ENCODE data around the gene SCN5A.
"Not testable (repeated sequence)": the region's sequence is repeated elsewhere in the genome, so short reads cannot be mapped to it uniquely, and the experiment has no call there.

The SCN5A gene

DNA sequence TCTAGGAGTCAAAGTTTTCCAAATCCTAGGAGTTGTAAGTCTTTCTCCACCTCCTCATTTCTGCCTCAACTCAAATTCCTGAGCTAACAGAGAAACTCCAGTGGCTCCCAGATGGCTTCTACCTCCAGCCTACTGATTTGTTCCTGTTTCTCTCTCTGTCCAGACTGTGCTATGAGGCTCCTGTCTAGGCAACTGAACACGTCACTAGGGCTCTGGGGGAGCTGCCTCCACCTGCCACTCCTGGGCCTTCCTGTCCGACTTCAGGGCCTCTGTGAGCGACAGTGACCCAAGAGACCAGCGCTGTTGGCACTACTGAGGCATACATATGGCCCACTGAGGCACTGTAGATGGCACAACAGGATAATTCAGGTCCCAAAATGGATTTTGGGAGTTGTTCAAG, 82.0 kb downstream of the SCN5A start:
- TF ChIP-seq, protein P1, sequence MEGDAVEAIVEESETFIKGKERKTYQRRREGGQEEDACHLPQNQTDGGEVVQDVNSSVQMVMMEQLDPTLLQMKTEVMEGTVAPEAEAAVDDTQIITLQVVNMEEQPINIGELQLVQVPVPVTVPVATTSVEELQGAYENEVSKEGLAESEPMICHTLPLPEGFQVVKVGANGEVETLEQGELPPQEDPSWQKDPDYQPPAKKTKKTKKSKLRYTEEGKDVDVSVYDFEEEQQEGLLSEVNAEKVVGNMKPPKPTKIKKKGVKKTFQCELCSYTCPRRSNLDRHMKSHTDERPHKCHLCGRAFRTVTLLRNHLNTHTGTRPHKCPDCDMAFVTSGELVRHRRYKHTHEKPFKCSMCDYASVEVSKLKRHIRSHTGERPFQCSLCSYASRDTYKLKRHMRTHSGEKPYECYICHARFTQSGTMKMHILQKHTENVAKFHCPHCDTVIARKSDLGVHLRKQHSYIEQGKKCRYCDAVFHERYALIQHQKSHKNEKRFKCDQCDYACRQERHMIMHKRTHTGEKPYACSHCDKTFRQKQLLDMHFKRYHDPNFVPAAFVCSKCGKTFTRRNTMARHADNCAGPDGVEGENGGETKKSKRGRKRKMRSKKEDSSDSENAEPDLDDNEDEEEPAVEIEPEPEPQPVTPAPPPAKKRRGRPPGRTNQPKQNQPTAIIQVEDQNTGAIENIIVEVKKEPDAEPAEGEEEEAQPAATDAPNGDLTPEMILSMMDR (IDR thresholded peaks at IDR 0.05; ENCODE audit: borderline replicate concordance, control extremely low read depth, extremely low read depth, insufficient read depth, missing control alignments): no peak
- no peak for DNase-seq (ENCODE audit: low spot score)
- in situ Hi-C loops (cut with MboI; ENCODE audit: low sequenced_read_pairs, unreplicated experiment): no loop called here

DNA sequence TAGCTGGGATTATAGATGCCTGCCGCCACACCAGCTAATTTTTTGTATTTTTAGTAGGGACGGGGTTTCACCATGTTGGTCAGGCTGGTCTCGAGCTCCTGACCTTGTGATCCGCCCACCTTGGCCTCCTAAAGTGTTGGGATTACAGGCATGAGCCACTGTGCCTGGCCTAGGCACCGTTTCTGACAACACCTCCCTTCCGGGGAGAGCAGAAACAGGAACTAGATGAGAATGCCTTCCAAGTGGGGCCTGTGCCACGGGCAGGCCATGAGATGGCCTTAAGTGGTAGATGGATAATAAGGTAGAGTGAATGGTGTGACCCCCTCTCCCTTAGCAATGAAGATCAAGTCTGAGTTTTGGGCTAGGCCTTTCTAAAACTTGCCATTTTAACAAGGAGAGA, 82.7 kb downstream of the SCN5A start:
- not testable (repeated sequence) for DNase-seq (ENCODE audit: low spot score)

DNA sequence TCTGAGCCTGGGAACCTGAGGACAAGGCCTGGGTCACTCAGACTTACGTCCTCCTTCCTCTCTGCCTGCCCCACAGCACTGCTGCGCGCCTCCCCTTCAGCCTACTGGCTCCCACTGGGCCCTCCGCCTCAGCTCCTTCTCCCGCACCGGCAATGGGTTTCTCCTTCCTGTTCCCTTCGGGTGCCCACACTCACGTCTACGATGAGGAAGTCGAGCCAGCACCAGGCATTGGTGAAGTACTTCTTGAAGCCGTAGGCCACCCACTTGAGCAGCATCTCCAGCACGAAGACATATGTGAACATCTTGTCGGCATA, 83.3 kb downstream of the SCN5A start:
- TF ChIP-seq, protein P1 (IDR thresholded peaks at IDR 0.05; ENCODE audit: borderline replicate concordance, control extremely low read depth, extremely low read depth, insufficient read depth, missing control alignments): no peak
- in situ Hi-C loops (cut with MboI; ENCODE audit: low sequenced_read_pairs, unreplicated experiment): no loop called here

More for the DNA sequence above, 82.7 kb downstream of the SCN5A start:
- in situ Hi-C loops (cut with MboI; ENCODE audit: low sequenced_read_pairs, unreplicated experiment): not testable (repeated sequence)

DNA sequence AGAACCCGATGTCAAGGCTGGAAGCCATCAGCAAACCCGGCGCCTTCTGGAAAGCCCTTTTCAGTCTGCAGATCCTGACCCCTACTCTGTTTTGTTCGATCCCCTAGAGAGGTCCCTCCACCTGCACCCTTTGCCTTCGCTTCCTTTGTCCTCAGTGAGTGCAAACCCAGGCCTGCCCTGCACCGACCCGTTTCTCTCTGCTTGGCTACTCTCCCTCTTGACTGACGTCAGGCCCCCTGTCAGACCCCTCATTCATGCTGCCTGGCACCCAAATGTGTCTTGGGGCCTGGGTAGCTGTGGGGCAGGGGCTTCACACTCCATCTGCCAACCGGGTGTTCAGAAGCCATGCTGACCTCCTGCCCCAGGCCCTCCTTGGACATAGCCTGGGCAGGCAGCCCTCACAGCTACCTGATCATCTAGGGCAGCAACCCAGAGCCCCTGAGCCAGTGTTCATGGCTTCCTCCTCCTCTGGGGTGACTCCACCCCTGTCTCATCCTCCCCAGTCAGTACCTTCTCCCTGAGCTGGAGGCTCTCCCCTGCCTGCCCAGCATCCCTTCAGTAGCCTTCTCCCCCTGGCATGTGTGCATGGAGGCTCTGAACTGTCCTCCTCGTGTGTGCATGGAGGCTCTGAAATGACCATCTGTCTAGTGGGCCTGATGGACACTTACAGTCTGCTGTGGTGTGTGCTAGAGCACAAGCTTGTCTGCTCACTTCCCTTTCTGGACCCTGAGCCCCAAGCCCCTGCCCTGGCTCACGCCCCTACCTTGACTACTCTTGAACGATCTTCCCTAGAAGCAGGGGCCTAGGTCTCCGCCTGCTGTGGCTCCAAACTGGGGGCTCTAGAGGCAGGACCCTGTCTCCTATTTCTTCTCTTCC, 83.9 kb downstream of the SCN5A start:
- DNase-seq (ENCODE audit: low spot score): no peak
- in situ Hi-C loops (cut with MboI; ENCODE audit: low sequenced_read_pairs, unreplicated experiment): no loop called here
- TF ChIP-seq, protein P1 (IDR thresholded peaks at IDR 0.05; ENCODE audit: borderline replicate concordance, control extremely low read depth, extremely low read depth, insufficient read depth, missing control alignments): no peak

More for the DNA sequence above, 83.3 kb downstream of the SCN5A start:
- DNase-seq (ENCODE audit: low spot score): no peak

DNA sequence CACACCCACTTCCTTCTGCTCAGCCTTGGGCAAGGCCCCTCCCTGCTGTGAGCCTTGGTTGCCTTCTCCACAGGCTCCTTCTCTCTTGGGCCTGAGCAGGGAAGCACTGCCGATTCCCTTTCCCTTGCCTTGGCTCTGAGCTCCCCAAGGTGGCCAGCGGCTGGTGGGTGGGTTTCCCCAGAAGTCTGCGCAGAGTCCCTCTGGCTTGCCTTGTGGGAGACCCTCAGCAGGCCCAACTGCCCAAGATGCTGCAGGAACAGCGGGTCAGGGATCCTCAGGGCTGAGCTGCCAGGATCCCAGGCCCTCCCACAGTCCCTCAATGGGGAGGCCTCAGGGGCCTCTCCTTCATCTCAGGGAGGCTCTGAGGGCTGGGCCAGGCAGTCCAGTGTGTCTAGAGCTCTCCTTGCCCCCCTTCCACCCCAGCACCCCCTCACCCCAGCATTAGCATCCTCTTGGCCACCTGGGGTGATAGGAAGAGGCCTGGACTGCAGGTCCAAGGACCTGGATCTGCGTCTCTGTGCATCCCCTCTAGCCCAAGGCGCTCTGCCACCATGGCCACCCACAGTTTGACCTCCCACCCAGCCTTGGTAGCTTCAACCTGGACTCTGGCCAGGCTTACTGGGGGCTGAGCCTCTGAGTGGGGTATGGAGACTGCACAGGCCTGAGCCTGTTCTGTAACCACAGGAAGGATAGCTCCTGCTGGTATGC, 84.7 kb downstream of the SCN5A start:
- TF ChIP-seq, protein P1 (IDR thresholded peaks at IDR 0.05; ENCODE audit: borderline replicate concordance, control extremely low read depth, extremely low read depth, insufficient read depth, missing control alignments): no peak
- DNase-seq (ENCODE audit: low spot score): no peak
- in situ Hi-C loops (cut with MboI; ENCODE audit: low sequenced_read_pairs, unreplicated experiment): no loop called here

DNA sequence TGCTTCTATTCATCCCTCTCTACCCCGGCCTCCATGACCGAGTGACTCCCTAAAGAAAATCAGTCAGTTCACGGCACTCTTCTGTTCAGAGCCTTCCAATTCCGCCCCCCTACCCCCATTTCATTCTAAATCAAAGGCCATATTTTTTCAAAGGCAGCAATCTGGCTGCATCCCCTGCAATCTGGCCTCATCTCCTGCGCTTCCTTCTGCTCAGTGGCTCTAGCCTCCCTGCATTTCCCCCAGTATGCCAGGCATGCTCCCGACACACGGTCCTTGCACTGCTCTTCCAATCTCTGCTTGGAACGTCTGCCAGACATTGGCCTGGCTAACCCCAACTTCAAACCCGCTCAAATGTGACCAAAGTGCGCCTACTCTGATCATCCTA, 85.6 kb downstream of the SCN5A start:
- TF ChIP-seq, protein P1 (IDR thresholded peaks at IDR 0.05; ENCODE audit: borderline replicate concordance, control extremely low read depth, extremely low read depth, insufficient read depth, missing control alignments): no peak

More for the DNA sequence above, 85.6 kb downstream of the SCN5A start:
- in situ Hi-C loops (cut with MboI; ENCODE audit: low sequenced_read_pairs, unreplicated experiment): no loop called here
- DNase-seq (ENCODE audit: low spot score): no peak

Measured in GM13976 (cell line).